HG03442 (cell line): Measurements from ENCODE around the gene CLEC2B.

Experiments
- ATAC-seq: cut with Tn5 transposase; IDR thresholded peaks from one replicate; pipeline ENCODE4 v1.9.1; 2021; ENCODE audit warnings: mild to moderate bottlenecking, moderate library complexity; ENCODE audit not compliant: unreplicated experiment

The CLEC2B gene

DNA sequence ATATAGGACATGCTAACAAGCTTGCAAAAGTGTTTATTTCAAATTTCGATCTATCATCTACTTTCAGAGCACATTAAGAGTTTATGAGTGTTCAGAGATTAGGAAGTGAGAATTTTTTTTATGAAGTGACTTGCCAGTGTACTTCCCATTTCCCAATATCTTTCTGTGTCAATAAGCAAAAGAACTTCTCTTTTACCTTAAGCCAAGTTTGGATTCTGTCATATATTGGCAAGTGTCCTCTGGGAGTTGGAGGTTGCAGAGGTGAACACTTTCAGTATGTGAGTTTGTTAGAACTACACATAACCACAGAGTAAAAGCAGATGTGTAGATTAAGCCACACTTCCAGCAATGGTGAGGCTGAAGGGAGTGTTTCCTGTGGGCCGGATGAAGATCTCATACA is 58.5 kb downstream of the CLEC2B start:
- no peak for ATAC-seq

GRCh38 chr12:9809866-9810265 is 59.3 kb downstream of the CLEC2B start:
- no peak for ATAC-seq

DNA sequence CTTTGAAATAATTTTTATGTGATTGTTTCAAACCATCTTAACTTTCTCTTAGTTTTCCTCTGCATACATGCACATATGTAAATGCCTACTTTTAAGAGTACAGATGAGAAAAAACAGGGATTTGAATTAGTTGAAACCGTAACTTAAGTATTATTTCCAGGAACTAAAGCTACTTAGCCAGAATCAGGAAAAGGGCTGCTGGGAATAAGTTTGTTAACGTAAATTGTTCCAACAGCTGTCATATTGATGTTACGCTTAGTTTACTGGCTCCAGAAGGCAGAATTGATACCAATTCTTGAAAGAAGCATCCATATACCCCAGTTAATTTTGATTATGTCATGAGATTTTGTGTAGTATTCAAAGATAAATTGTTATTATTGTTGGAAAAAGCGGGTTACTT is 59.8 kb downstream of the CLEC2B start:
- ATAC-seq = no peak

GRCh38 chr12:9808504-9808903 is 60.6 kb downstream of the CLEC2B start:
- ATAC-seq = no peak

DNA sequence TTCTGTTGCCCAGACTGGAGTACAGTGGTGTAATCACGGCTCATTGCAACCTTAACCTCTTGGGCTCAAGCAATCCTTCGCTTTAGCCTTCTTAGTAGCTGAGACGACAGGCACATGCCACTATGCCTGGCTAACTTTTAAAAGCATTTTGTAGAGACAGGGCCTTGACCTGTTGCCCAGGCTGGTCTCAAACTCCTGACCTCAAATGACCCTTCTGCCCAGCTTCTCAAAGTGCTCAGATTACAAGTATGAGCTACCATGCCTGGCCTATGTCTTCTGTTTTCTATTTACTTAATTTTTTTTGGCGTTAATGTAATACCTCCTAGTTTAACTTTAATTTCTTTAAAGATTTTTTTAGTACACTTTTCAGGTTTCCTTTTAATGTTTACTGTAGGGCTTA is 62.4 kb downstream of the CLEC2B start:
- no peak for ATAC-seq

DNA sequence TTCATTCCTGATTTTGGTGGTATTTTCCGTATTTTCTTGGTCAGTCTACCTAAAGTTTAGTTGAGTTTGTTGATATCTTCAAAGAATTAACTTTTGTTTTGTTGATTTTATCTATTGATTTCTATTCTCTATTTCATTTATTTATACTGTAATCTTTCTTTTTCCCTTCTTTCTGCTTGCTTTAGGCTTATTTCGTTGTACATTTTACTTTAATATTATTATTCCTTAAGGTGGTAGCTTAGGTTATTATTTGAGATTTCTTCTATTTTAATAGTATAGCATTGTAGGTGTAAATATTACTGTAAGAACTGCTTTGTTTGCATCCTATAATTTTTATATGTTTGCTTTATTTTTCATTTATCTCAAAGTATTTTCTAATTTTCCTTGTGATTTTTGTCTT is 63.3 kb downstream of the CLEC2B start:
- ATAC-seq = no peak
